Heart left ventricle (tissue), 13 donors: ENCODE data around the gene THPO.

Experiments
- POLR2A ChIP-seq, 2 donors: fragments of 450-650 bp; IDR thresholded peaks; one replicate each; pipeline ENCODE4 v1.6.1; 2017; ENCODE audit warnings: antibody characterized with exemption in 2 of 2, mild to moderate bottlenecking in 2 of 2, moderate library complexity in 2 of 2
- TF ChIP-seq, protein P1 (sequence below), 12 donors: fragments of 200-600 bp; sonication (generic) in 4 of 12; IDR thresholded peaks; one replicate each; pipeline versions ENCODE4 v1.5.0 to v1.8.0; 2018 to 2022; ENCODE audit warnings: antibody characterized with exemption in 12 of 12, mild to moderate bottlenecking in 5 of 12
- donor health status: ischemic (EF 13 %, LVEDD 7.1; RV severe dilation, severe dysfunction).
- donor health status: DM: no; HTN: yes; CAD: no.
- donor health status: DM: no; HTN: no; CAD: no.
- donor health status: ischemic (EF 25% LVEDD 6.9; RV normal size, moderate dysfunction).
- donor health status: ischemic (EF 25% LVEDD 5.7; RV mildly dilated, moderate dysfunction).
- donor health status: ischemic (EF 35%, LVEDD 5.7; RV mildly dilated, moderate dysfunction).
- donor health status: nonischemic (EF 11% LVEDD 7.7; RV severe dilation, severe dysfunction).
- donor health status: DM: yes; HTN: yes; CAD: no.
- donor health status: PGD.
- donor health status: ischemic (EF 29% LVEDD 5.4; RV normal size, mild dysfunction).
- donor health status: nonischemic (EF 23%, LVEDD 6.1; RV moderate dilation, normal function).

DNA sequence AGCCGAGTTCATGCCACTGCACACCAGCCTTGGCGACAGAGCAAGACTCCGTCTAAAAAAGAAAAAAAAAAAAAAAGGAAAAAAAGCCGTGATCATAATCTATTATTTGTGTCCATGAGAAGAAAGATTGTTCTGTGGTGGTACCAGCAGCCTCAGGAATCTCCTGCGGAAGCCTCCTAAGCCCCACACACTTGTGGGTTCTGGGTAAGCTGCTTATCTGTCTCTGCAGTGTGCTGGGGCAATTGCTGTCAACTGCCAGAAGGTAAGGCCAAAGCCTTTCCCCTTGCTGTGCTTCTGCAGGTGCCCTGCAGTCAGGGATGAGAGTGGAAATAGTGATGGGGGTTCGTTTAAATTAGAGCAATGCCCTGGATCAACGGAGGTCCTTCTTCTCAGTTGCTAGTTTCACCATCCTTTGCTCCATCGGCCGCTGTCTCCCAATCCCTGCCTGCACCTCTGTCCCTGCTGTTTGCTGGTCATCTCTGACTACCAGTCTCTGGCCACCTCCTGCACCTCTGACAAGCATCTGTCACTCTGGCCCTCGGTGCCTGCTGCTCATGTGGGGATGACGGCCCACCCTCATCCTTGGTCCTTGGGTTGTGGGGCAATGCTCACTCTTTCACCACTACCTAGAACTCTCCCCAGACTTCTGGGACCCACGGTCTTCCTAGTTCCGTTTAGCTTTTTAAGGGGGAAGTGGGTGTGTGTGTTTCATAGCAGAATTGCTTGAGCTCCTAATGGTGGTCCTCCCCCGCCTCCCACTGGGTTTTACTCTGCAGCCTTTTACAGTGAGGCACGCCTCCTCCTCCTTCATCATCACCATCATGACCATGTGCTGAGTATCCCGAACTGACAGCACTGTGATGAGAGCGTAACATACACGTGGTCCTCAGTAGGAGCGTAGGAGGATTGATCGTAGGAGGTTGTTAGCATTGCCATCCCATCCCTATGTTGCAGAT lies 27.3 kb upstream of the THPO start:
- TF ChIP-seq, protein P1, sequence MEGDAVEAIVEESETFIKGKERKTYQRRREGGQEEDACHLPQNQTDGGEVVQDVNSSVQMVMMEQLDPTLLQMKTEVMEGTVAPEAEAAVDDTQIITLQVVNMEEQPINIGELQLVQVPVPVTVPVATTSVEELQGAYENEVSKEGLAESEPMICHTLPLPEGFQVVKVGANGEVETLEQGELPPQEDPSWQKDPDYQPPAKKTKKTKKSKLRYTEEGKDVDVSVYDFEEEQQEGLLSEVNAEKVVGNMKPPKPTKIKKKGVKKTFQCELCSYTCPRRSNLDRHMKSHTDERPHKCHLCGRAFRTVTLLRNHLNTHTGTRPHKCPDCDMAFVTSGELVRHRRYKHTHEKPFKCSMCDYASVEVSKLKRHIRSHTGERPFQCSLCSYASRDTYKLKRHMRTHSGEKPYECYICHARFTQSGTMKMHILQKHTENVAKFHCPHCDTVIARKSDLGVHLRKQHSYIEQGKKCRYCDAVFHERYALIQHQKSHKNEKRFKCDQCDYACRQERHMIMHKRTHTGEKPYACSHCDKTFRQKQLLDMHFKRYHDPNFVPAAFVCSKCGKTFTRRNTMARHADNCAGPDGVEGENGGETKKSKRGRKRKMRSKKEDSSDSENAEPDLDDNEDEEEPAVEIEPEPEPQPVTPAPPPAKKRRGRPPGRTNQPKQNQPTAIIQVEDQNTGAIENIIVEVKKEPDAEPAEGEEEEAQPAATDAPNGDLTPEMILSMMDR (IDR thresholded peaks at IDR 0.05) = no peak
- no peak for TF ChIP-seq POLR2A (IDR thresholded peaks at IDR 0.05)
